ENCODE results near the gene CDK4.

- TF ChIP-seq CTCF (IDR thresholded peaks at IDR 0.05) (no peak), POLR2AphosphoS5 (IDR thresholded peaks at IDR 0.05) (no peak), POLR2A (IDR thresholded peaks at IDR 0.05) (no peak), EP300 (IDR thresholded peaks at IDR 0.05) (no peak)
Measured at GRCh38 chr12:57724936-57725740, 27.0 kb downstream of the CDK4 start.

Data from stomach (tissue), 4 donors.